NCI-H524 treated with DMSO at 0.1 percent for 48 hours (cell line): Measurements from ENCODE around the gene FLOT1.

ENCODE experiments used
- DNase-seq: peaks from one replicate; lab custom pipeline; 2025; lab: John Stamatoyannopoulos, UW

The FLOT1 gene

DNA sequence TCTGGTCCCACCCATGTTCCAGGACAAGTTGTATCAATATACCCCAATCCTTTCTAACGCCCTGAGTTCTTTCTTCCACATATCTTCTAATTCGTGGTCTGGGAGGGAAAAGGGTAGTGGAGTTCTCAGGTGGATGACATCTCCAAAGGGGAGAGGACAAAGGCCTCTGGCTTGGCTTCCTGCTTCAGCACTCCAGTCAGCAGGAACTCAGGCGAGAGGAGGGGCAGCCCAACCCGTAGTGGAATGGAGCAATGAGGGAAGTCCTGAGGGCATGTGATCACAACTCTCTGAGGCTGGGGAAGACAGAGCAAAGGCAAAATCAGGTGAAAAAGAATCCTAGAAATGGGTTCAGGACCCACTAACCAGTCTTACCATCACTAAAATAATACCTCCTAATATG lies 42.1 kb downstream of the FLOT1 start:
- no peak for DNase-seq

DNA sequence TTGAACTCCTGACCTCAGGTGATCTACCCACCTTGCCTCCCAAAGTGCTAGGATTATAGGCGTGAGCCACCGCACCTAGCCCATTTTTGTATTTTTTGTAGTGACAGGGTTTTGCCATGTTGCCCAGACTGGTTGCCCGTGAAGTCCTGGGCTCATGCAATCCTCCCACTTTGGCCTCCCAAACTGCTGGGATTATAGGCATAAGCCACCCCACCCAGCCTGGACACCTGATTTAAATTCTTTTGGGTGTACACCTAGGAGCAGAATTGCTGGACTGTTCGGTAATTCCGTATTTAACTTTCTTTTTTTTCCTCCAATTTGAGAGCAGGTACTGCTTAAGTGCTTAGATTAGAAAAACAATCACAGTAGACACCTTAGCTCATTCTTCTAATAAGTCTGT lies 46.1 kb downstream of the FLOT1 start:
- DNase-seq: no peak

- DNase-seq: no peak
Observed at GRCh38 chr6:30691208-30691847, 51.2 kb downstream of the FLOT1 start.

DNA sequence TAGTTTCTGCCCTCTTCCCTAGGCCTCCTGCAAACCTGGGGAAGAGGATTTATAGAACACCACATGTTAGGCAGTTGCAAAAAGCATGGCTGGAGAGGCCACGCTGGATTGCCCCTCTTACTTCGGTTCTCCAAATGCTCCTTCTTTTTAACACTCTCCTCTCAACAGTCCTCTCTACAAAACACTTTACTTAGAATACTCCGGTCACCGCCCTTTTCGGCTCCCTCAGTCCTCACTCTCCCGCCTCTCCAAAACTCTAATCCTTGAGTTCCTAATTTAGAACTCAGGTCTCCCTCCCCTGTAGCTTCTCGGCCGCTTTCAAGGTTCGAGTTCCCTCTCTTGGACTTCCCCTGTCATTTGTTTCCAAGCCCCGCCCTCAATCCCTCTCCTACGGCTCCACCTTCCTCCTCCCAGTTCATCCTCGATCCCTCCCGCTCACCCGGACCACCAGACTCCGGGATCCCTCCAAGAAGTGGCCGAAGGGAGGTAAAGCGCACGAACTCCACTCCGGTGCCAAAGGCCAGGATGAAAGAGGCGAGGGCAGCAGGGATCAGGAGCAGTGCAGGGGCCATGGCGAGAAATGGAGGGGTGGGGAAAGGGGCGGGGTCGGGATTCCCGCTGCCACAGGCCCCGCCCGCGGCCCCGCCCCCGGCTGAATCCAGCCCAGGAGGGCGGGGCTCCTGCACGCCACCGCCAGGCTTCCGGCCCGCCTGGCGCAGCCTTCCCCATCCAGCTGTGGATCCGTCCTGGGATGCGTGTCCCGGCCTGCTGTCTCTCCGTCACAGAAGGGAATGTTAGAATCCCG lies 51.9 kb downstream of the FLOT1 start, which contains the start of gene NRM:
Gene NRM (minus strand): TSS at position 582 of the 805 bp plus-strand sequence. CDS start 10 bp downstream, at position 572.
- DNase-seq: peak; percentile 56

GRCh38 chr6:30689985-30690384 lies 52.5 kb downstream of the FLOT1 start:
- no peak for DNase-seq

DNA sequence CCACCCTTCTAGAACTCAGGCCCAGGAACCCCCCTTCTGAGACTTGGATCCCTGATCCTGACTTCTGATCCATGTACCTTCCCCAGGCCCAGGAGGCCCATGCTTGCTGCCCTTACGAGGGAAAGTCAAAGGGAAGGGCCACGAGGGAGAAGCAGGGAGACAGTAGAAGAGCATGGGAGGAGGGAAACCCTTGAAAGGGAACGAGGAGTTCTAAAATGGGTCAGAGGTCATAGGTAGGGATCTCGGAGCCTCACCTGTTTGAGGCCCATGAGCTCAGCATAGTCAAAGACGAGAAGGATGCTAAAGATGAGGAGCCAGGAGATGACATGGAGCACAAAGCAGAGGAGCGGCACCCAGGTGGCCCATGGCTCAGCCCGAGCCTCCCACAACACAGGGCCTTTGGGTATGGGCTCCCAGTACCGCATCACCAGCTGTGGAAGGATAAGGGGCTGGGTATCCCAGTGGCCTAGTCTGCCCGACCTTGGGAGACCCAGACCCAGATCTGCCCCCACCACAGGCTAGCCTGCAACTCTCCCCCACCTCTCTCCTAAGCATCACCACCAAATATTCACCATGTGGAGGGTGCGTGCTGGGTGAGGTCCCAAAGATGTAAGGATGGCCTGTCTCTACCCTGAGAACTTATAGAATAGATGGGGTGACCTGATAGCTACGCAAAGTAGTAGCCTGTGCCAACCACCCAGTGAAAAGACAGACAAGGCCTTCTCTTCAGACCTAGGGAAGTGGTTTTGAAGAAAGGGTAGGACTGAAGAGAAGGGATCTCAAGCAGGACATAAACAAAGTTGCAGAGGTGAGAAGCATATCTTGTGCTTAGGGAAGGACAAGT lies 53.2 kb downstream of the FLOT1 start:
- no peak for DNase-seq

- DNase-seq: no peak
Observed at GRCh38 chr6:30688569-30688968, 53.9 kb downstream of the FLOT1 start.

DNA sequence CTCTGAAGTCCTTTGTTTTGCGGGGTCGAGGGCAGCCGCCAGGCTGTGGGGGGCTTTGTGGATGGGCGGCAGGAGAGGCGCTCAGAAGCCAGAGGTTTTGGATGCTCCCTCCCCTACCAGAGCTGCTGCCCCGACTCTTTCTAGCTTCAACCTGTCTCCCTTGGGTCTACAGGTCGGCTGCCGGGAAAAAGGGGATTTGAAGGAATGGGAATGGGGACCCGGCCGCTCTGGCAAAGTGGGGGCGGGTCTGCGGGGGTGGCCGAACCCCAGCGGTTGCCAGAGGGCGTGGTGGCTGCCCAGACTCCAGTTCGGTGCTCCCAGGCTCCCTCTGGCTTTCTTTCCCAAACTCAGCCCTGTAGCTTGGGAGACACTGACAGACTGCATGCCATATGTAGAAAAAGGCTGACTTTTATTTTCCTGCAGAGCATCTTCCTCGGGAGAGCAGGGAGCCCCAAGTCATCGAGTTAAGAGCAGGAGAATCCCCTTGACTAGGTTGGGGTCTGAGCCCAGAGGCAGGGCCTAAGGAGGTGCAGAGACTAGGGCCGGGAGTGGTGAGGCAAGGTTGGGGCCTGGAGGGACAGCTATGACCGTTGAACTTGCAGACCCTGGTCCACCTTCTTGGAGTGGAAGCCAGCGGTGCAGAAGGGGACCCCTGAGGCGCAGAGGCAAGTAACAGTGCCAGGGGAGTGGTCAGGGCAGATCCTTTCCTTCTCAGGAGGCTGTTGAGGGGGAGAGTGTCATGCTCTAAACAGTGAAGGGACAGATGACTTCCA lies 54.6 kb downstream of the FLOT1 start:
- DNase-seq: no peak

- peak; percentile 34 for DNase-seq
Observed at GRCh38 chr6:30686908-30687658, 55.4 kb downstream of the FLOT1 start.

GRCh38 chr6:30686009-30686907 lies 56.2 kb downstream of the FLOT1 start, which contains the start of gene PPP1R18:
Gene PPP1R18 (minus strand): TSS chr6:30686645. CDS start chr6:30686018, 627 bp downstream.
- no peak for DNase-seq

DNA sequence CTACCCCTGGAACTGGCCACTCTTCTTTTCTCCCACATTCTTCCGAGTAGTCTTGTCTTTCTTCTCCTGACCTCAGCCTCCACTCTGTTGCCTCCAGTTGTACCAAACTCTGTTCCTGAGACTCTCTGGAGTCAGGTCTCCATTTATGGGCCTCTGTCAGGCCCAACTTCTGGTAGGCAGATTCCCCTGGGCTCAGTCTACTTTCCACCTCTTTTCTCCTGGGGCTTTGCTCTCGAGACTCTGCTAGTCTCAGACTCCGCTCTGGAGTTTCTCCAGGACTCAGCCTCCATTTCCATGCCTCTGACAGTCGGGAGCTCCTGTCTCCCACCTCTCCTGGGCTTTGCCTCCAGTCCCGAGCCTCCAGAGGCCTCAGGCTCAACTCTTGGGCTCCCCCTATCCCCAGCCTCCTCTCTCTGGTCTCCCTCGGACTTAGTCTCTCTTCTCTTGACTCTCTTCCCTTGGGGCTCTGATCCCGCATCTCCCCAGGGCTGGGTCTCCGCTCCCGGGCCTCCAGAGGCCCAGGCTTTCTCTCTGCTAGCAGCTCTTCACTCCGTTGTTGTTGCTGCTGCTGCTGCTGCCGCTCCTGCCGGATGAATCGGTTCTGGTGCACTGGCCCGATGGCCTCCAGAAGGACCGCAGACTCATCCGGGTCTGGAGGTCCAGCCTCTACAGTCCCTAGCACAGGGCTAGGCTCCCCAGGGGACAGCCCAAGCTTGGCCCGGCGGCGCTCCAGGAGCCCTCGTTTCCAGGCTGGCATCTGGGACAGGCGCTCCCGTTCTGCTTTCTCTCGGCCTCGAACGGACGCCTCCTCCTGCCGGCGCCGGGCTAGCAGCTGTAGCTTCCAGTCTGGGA lies 57.1 kb downstream of the FLOT1 start:
- DNase-seq: no peak

- DNase-seq: no peak
Observed at GRCh38 chr6:30684386-30685156, 57.9 kb downstream of the FLOT1 start.

- no peak for DNase-seq
Observed at GRCh38 chr6:30683980-30684338, 58.5 kb downstream of the FLOT1 start.

DNA sequence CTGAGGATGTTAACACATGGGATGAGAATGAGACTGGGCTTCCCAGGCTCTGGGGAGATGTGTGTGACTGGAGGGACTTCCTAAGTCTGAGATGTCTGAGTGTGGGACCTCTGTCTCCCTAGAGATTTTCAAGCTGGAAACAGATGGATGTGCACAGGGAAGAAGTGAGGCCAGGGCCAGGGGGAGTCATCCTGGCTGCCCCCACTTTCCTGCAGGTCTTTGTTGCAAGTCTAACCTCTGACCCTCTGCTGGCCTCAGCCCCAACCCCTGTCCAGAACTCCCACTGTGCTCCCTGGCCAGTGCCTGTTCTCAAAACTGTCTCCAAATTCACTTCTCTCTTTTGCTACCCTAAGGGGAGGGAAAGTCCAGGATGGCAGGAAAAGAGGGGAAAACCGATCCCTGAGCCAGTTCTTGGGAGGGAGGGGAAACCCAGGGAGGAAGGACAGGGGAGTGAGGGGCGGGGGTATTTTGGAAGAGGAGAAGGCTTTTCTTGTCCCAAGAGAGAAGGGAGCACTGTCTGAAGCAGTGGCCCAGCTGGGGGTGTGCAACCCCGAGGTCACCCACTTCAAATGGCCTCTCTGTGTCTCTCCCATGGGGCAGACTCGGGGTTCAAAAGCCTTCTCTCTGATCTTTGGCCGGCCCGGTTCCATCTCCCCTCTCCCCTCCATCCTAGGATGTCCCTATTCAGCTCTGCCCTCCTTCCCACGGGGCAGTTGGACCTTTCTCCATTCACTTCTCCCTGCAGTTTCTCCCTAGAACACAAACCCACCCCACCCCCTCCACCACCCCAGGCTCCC lies 59.1 kb downstream of the FLOT1 start:
- DNase-seq: no peak

GRCh38 chr6:30682143-30683117 lies 60.1 kb downstream of the FLOT1 start:
- DNase-seq: no peak

DNA sequence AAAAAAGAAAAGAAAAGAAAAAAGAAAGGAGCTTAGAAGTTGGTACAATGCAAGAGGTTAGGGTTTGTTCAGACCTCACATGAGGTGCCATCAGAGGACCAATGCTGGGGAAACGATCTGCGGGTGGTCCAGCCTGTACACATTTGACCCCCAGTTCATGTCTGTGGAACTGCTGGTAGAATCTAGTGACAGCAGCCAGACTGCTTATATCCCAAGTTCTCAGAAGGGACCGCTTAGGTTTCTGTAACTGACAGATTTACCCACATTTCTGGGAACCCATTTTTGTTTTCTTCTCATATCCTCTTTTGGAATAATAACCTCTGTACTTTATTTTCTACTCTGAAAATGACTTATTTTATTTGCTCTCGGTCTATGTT lies 60.7 kb downstream of the FLOT1 start:
- DNase-seq: no peak
